K562 (cell line): Measurements from ENCODE around the gene LPAR2. TPM values are rescaled to one million over a fixed set of nuclear protein-coding genes. Genes with fewer than 3 reads are reported as not detected.

ENCODE experiments used
- BMI1 ChIP-seq: fragments of 150-350 bp; IDR thresholded peaks from 2 replicates; pipeline ENCODE4 v1.6.1; 2014; ENCODE audit warnings: low read length
- POLR2G ChIP-seq: fragments of 200-400 bp; formaldehyde crosslinking; IDR thresholded peaks from 2 replicates; pipeline ENCODE4 v1.6.1; 2017; ENCODE audit warnings: low read depth, mild to moderate bottlenecking, antibody characterized with exemption, low read length, moderate library complexity
- PTTG1 ChIP-seq: fragments of 450-650 bp; IDR thresholded peaks from 2 replicates; pipeline ENCODE4 v1.6.1; 2016; ENCODE audit warnings: low read depth, mild to moderate bottlenecking, missing genetic modification characterization, missing compliant biosample characterization
- RHOXF2B ChIP-seq: fragments of 250-450 bp; sonication (Bioruptor Pico); conservative IDR thresholded peaks from 2 replicates; pipeline ENCODE4 v1.5.1; 2021
- polyA plus RNA-seq, 8 experiments: library from polyadenylated mRNA; depleted of rRNA in 4 of 8; stranded (reverse) in 5 of 8; unstranded in 3 of 8; fragments of >200 nt; fragmentation: Nextera tagmentation in 2 of 8; fragmentation: Illumina TruSeq in 1 of 8; extraction: Ambion mirVana in 2 of 8; extraction: Trizol in 1 of 8; gene quantifications; 2 replicates each; pipeline versions ENCODE4 v1.2.1 to v1.2.3, GENCODE V29; 2011 to 2014; ENCODE audit warnings: inconsistent platforms in 1 of 8, missing spikeins in 1 of 8
- total RNA-seq, 7 experiments: library from RNA; depleted of rRNA in 6 of 7; stranded (reverse); fragments of >200 nt in 6 of 7; fragmentation: Illumina TruSeq in 2 of 7; extraction: Trizol in 2 of 7; gene quantifications; 2 replicates each; pipeline versions ENCODE4 v1.2.1 to v1.2.3, GENCODE V29; 2011 to 2021; ENCODE audit warnings: low replicate concordance in 1 of 7
- TF ChIP-seq, protein P1 (sequence below), 2 experiments: IDR thresholded peaks; 2 replicates each; pipeline ENCODE4 v1.6.1; 2011; ENCODE audit warnings: borderline replicate concordance in 1 of 2, control low read depth in 1 of 2, low read depth in 1 of 2, low read length in 1 of 2, mild to moderate bottlenecking in 1 of 2, mixed read lengths in 1 of 2, moderate library complexity in 1 of 2; ENCODE audit not compliant: insufficient read depth in 1 of 2, insufficient read length in 1 of 2, poor library complexity in 1 of 2, severe bottlenecking in 1 of 2; ENCODE audit errors: extremely low read depth in 1 of 2
- TF ChIP-seq, protein P2 (sequence below): sonication (generic); formaldehyde crosslinking; IDR thresholded peaks from 2 replicates; pipeline ENCODE4 v1.8.1; 2023; ENCODE audit warnings: missing genetic modification reagents, mild to moderate bottlenecking, borderline replicate concordance
- TF ChIP-seq, protein P3 (sequence below), 3 experiments: fragments of 200-800 bp in 1 of 3; fragments of 250-450 bp in 1 of 3; fragments of 450-650 bp in 1 of 3; sonication (Bioruptor Pico) in 1 of 3; sonication (Bioruptor generic) in 1 of 3; formaldehyde crosslinking in 1 of 3; IDR thresholded peaks; 2 replicates each; pipeline versions ENCODE4 v1.6.1 to v1.8.0; 2016 to 2022; ENCODE audit warnings: mild to moderate bottlenecking in 2 of 3, missing genetic modification characterization in 2 of 3, missing compliant biosample characterization in 1 of 3, moderate library complexity in 1 of 3
- TF ChIP-seq, protein P4 (sequence below): fragments of 250-450 bp; sonication (Bioruptor Pico); IDR thresholded peaks from 2 replicates; pipeline ENCODE4 v1.5.0; 2021; ENCODE audit warnings: mild to moderate bottlenecking, borderline replicate concordance
- TF ChIP-seq, protein P5 (sequence below): fragments of 250-450 bp; sonication (Bioruptor Pico); IDR thresholded peaks from 2 replicates; pipeline ENCODE4 v1.4.0; 2020; ENCODE audit warnings: mild to moderate bottlenecking

LPAR2 gene
- total and polyA plus RNA-seq, 9 of the 15 experiments (the other 6 are each of a cell fraction or from before 2014, with no cell fraction given) = 0.63 to 13.8 (median 4.4) TPM

DNA sequence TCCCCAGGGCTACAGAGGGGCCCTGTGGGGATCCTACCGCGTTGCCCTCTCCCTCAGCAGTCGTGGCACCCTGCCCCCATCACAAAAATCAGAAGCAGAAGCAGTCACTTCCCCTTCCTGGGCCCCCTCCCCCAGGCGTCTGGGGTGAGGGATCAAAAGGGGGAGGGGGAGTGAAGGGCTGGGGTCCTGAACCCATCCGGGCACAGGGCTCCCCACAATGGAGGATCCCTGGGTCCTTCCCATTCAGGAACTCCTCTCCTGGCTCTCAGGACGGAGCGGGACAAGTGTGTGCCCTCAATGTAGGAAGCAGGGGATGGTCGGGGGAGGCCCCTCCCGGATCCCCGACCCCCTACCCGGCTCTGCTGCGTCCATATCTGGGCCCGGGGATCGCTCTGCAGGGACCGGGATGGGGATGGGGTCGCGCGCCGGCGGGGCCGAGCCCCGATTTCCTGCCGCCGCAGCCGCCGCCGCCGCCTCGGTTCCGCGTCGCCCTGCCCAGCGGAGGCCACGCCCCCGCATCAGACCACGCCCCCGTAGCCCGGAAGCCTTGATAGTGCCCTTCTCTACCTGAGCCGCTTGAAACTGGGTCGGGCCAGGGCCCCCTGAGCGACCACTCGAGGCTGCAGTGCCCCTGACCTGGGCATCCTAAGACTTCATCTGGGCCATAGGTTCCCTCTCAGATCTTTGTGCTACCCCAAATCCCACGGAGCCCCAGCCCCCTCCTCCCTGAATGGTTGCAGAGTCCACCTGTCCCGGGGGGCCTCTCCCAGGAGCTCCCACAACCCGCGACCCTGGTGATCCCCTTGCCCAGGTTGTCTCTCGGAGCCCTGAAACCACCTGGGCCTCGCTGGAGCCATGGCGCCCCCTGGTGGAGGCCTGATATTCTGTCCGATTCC, 15.4 kb upstream of the LPAR2 start, which contains the start of gene GMIP (continued):
- TF ChIP-seq, protein P1, sequence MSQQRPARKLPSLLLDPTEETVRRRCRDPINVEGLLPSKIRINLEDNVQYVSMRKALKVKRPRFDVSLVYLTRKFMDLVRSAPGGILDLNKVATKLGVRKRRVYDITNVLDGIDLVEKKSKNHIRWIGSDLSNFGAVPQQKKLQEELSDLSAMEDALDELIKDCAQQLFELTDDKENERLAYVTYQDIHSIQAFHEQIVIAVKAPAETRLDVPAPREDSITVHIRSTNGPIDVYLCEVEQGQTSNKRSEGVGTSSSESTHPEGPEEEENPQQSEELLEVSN (IDR thresholded peaks at IDR 0.05; ENCODE audit: borderline replicate concordance in 1 of 2, extremely low read depth in 1 of 2, insufficient read depth in 1 of 2, insufficient read length in 1 of 2, low read depth in 1 of 2, low read length in 1 of 2, poor library complexity in 1 of 2, severe bottlenecking in 1 of 2) = peak in 1 of 2 experiments; percentile 6
- TF ChIP-seq, protein P2, sequence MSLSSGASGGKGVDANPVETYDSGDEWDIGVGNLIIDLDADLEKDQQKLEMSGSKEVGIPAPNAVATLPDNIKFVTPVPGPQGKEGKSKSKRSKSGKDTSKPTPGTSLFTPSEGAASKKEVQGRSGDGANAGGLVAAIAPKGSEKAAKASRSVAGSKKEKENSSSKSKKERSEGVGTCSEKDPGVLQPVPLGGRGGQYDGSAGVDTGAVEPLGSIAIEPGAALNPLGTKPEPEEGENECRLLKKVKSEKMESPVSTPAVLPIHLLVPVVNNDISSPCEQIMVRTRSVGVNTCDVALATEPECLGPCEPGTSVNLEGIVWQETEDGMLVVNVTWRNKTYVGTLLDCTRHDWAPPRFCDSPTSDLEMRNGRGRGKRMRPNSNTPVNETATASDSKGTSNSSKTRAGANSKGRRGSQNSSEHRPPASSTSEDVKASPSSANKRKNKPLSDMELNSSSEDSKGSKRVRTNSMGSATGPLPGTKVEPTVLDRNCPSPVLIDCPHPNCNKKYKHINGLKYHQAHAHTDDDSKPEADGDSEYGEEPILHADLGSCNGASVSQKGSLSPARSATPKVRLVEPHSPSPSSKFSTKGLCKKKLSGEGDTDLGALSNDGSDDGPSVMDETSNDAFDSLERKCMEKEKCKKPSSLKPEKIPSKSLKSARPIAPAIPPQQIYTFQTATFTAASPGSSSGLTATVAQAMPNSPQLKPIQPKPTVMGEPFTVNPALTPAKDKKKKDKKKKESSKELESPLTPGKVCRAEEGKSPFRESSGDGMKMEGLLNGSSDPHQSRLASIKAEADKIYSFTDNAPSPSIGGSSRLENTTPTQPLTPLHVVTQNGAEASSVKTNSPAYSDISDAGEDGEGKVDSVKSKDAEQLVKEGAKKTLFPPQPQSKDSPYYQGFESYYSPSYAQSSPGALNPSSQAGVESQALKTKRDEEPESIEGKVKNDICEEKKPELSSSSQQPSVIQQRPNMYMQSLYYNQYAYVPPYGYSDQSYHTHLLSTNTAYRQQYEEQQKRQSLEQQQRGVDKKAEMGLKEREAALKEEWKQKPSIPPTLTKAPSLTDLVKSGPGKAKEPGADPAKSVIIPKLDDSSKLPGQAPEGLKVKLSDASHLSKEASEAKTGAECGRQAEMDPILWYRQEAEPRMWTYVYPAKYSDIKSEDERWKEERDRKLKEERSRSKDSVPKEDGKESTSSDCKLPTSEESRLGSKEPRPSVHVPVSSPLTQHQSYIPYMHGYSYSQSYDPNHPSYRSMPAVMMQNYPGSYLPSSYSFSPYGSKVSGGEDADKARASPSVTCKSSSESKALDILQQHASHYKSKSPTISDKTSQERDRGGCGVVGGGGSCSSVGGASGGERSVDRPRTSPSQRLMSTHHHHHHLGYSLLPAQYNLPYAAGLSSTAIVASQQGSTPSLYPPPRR (CRISPR knock-in tag) = no peak
- TF ChIP-seq, protein P3, sequence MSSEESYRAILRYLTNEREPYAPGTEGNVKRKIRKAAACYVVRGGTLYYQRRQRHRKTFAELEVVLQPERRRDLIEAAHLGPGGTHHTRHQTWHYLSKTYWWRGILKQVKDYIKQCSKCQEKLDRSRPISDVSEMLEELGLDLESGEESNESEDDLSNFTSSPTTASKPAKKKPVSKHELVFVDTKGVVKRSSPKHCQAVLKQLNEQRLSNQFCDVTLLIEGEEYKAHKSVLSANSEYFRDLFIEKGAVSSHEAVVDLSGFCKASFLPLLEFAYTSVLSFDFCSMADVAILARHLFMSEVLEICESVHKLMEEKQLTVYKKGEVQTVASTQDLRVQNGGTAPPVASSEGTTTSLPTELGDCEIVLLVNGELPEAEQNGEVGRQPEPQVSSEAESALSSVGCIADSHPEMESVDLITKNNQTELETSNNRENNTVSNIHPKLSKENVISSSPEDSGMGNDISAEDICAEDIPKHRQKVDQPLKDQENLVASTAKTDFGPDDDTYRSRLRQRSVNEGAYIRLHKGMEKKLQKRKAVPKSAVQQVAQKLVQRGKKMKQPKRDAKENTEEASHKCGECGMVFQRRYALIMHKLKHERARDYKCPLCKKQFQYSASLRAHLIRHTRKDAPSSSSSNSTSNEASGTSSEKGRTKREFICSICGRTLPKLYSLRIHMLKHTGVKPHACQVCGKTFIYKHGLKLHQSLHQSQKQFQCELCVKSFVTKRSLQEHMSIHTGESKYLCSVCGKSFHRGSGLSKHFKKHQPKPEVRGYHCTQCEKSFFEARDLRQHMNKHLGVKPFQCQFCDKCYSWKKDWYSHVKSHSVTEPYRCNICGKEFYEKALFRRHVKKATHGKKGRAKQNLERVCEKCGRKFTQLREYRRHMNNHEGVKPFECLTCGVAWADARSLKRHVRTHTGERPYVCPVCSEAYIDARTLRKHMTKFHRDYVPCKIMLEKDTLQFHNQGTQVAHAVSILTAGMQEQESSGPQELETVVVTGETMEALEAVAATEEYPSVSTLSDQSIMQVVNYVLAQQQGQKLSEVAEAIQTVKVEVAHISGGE (CRISPR knock-in tag; IDR thresholded peaks at IDR 0.05) = no peak
- no peak for TF ChIP-seq BMI1
- TF ChIP-seq PTTG1 = no peak
- TF ChIP-seq, protein P4, sequence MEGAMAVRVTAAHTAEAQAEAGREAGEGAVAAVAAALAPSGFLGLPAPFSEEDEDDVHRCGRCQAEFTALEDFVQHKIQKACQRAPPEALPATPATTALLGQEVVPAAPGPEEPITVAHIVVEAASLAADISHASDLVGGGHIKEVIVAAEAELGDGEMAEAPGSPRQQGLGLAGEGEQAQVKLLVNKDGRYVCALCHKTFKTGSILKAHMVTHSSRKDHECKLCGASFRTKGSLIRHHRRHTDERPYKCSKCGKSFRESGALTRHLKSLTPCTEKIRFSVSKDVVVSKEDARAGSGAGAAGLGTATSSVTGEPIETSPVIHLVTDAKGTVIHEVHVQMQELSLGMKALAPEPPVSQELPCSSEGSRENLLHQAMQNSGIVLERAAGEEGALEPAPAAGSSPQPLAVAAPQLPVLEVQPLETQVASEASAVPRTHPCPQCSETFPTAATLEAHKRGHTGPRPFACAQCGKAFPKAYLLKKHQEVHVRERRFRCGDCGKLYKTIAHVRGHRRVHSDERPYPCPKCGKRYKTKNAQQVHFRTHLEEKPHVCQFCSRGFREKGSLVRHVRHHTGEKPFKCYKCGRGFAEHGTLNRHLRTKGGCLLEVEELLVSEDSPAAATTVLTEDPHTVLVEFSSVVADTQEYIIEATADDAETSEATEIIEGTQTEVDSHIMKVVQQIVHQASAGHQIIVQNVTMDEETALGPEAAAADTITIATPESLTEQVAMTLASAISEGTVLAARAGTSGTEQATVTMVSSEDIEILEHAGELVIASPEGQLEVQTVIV = no peak
- no peak for TF ChIP-seq RHOXF2B (CRISPR knock-in tag)
- TF ChIP-seq POLR2G = peak; percentile 90
- TF ChIP-seq, protein P5, sequence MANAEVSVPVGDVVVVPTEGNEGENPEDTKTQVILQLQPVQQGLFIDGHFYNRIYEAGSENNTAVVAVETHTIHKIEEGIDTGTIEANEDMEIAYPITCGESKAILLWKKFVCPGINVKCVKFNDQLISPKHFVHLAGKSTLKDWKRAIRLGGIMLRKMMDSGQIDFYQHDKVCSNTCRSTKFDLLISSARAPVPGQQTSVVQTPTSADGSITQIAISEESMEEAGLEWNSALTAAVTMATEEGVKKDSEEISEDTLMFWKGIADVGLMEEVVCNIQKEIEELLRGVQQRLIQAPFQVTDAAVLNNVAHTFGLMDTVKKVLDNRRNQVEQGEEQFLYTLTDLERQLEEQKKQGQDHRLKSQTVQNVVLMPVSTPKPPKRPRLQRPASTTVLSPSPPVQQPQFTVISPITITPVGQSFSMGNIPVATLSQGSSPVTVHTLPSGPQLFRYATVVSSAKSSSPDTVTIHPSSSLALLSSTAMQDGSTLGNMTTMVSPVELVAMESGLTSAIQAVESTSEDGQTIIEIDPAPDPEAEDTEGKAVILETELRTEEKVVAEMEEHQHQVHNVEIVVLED (CRISPR knock-in tag) = peak; percentile 21; the same call in 1 of the 2 replicates
